HepG2 (cell line): ENCODE results near the gene TNFSF15. TPM values are rescaled to one million over a fixed set of nuclear protein-coding genes. Genes with fewer than 3 reads are reported as not detected.

Experiments
- ATAC-seq: fragments of 200-7000 bp; cut with Tn5 transposase; 3 replicates; pipeline ENCODE4 v1.9.1; 2020; ENCODE audit warnings: mild to moderate bottlenecking, moderate library complexity
- BruUV-seq: library from RNA; stranded (reverse); fragments of 400-500 nt; replicated peaks from 2 replicates; lab custom pipeline; 2021; lab: Mats Ljungman, UMichigan
- CTCF ChIA-PET: fragments of 300-600 bp; formaldehyde crosslinking; extraction: SDS; loops from one replicate; lab custom pipeline; 2021; ENCODE audit warnings: low total read pairs, inconsistent platforms, low intra/inter-chr PET ratio; lab: Yijun Ruan, JAX
- POLR2A ChIA-PET: fragments of 350-600 bp; sonication (Branson Sonifier 250); formaldehyde crosslinking; loops from one replicate; lab custom pipeline; 2020; ENCODE audit warnings: antibody characterized with exemption, inconsistent platforms; lab: Yijun Ruan, JAX
- DNase-seq: peaks from one replicate; pipeline ENCODE4 v3.0.0-alpha.2; 2015; ENCODE audit warnings: low spot score
- FAIRE-seq: peaks from 3 replicates; lab custom pipeline; 2011; peaks lifted over from hg19 to GRCh38; lab: Jason Lieb, UNC
- H2AFZ ChIP-seq: one replicate; pipeline ENCODE4 v1.6.1; 2011; ENCODE audit warnings: low read length, inconsistent platforms
- H3K27ac ChIP-seq: fragments of 300-600 bp; 3 replicates; pipeline ENCODE4 v1.8.0; 2011; ENCODE audit warnings: mixed run types, mild to moderate bottlenecking, mixed read lengths, low read length, inconsistent platforms; ENCODE audit not compliant: insufficient read depth; ENCODE audit errors: extremely low read length
- H3K27me3 ChIP-seq, 2 experiments: fragments of 200-600 bp in 1 of 2; 2 replicates in 1 of 2; 3 replicates in 1 of 2; pipeline versions ENCODE4 v1.6.0 to v1.8.0; 2011; ENCODE audit warnings: low read length in 2 of 2, mild to moderate bottlenecking in 2 of 2, moderate library complexity in 2 of 2, inconsistent platforms in 1 of 2; ENCODE audit not compliant: insufficient read depth in 2 of 2, control insufficient read depth in 1 of 2
- H3K36me3 ChIP-seq, 2 experiments: fragments of 200-600 bp in 1 of 2; replicated peaks in 1 of 2; 2 replicates in 1 of 2; 3 replicates in 1 of 2; pipeline versions ENCODE4 v1.5.1 to v1.8.0; 2011; ENCODE audit warnings: low read length in 2 of 2, inconsistent platforms in 1 of 2; ENCODE audit not compliant: insufficient read depth in 2 of 2, control insufficient read depth in 1 of 2
- H3K4me1 ChIP-seq: 2 replicates; pipeline ENCODE4 v1.5.1; 2012; ENCODE audit warnings: low read length, inconsistent platforms; ENCODE audit not compliant: insufficient read depth
- H3K4me2 ChIP-seq: 2 replicates; pipeline ENCODE4 v1.6.0; 2011; ENCODE audit warnings: low read depth, low read length, inconsistent platforms
- H3K4me3 ChIP-seq, 3 experiments: fragments of 200-600 bp in 1 of 3; sonication (generic), shearing (Covaris generic) in 1 of 3; replicated peaks in 1 of 3; 2 replicates each; pipeline ENCODE4 v1.5.1; 2011 to 2016; ENCODE audit warnings: low read length in 3 of 3, inconsistent platforms in 2 of 3, low read depth in 2 of 3, mild to moderate bottlenecking in 2 of 3, control low read depth in 1 of 3, mixed read lengths in 1 of 3; ENCODE audit not compliant: insufficient read depth in 1 of 3
- H3K79me2 ChIP-seq: one replicate; pipeline ENCODE4 v1.6.1; 2011; ENCODE audit warnings: low read length, inconsistent platforms; ENCODE audit not compliant: insufficient read depth
- H3K9ac ChIP-seq: 2 replicates; pipeline ENCODE4 v1.6.0; 2011; ENCODE audit warnings: mild to moderate bottlenecking, low read depth, low read length, inconsistent platforms; ENCODE audit not compliant: insufficient read depth
- H3K9me3 ChIP-seq: 2 replicates; pipeline ENCODE4 v1.5.1; 2012; ENCODE audit warnings: mild to moderate bottlenecking, low read length
- H4K20me1 ChIP-seq: 2 replicates; pipeline ENCODE4 v1.6.0; 2011; ENCODE audit warnings: inconsistent platforms, mild to moderate bottlenecking, low read length, moderate library complexity; ENCODE audit not compliant: insufficient read depth
- HCFC1 ChIP-seq: fragments of 150-350 bp; IDR thresholded peaks from 2 replicates; pipeline ENCODE4 v1.6.1; 2014; ENCODE audit warnings: low read depth, low read length
- HNRNPUL1 ChIP-seq: fragments of 200-400 bp; formaldehyde crosslinking; IDR thresholded peaks from 2 replicates; pipeline ENCODE4 v1.6.1; 2017; ENCODE audit warnings: low read depth, mild to moderate bottlenecking, low read length, moderate library complexity
- IRX3 ChIP-seq: sonication (generic); formaldehyde crosslinking; IDR thresholded peaks from 2 replicates; pipeline ENCODE4 v1.8.1; 2023; ENCODE audit warnings: mild to moderate bottlenecking, low read depth, missing genetic modification reagents, borderline replicate concordance
- NFE2L2 ChIP-seq: fragments of 150-350 bp; IDR thresholded peaks from 2 replicates; pipeline ENCODE4 v1.6.1; 2014; ENCODE audit warnings: low read length
- NFKBIZ ChIP-seq: IDR thresholded peaks from 2 replicates; pipeline ENCODE4 v1.6.1; 2018; ENCODE audit warnings: missing genetic modification reagents, missing compliant biosample characterization
- PTBP1 ChIP-seq: fragments of 200-400 bp; formaldehyde crosslinking; IDR thresholded peaks from 2 replicates; pipeline ENCODE4 v1.6.1; 2018; ENCODE audit warnings: low read length, low read depth; ENCODE audit not compliant: poor library complexity, severe bottlenecking
- RFX3 ChIP-seq: IDR thresholded peaks from 2 replicates; pipeline ENCODE4 v1.6.1; 2016; ENCODE audit warnings: missing biosample characterization, missing genetic modification reagents
- SMARCE1 ChIP-seq: fragments of 450-650 bp; IDR thresholded peaks from 2 replicates; pipeline ENCODE4 v1.6.1; 2017; ENCODE audit warnings: borderline replicate concordance
- TRAFD1 ChIP-seq: sonication (generic); formaldehyde crosslinking; IDR thresholded peaks from 2 replicates; pipeline ENCODE4 v1.5.1; 2020; ENCODE audit warnings: missing genetic modification reagents, mild to moderate bottlenecking, borderline replicate concordance
- ZBTB20 ChIP-seq: sonication (generic); formaldehyde crosslinking; IDR thresholded peaks from 2 replicates; pipeline ENCODE4 v1.8.1; 2023; ENCODE audit warnings: missing genetic modification reagents, low read depth, mild to moderate bottlenecking, borderline replicate concordance
- ZKSCAN8 ChIP-seq: IDR thresholded peaks from 2 replicates; pipeline ENCODE4 v1.6.1; 2016; ENCODE audit warnings: borderline replicate concordance, missing genetic modification reagents, missing compliant biosample characterization
- ZNF318 ChIP-seq: sonication (generic); formaldehyde crosslinking; IDR thresholded peaks from 2 replicates; pipeline ENCODE4 v1.4.0; 2020; ENCODE audit warnings: mild to moderate bottlenecking, missing genetic modification reagents
- ZNF574 ChIP-seq: sonication (generic); formaldehyde crosslinking; IDR thresholded peaks from 2 replicates; pipeline ENCODE4 v1.4.0; 2020; ENCODE audit warnings: missing genetic modification reagents
- WGBS: methylation state at CpG from one replicate; pipeline ENCODE4 v1.1.6; 2017; ENCODE audit warnings: low lambda C conversion rate; 5-methylcytosine and 5-hydroxymethylcytosine counted together
- in situ Hi-C: cut with HindIII; loops from 2 replicates; pipeline ENCODE4 v1.10.0; 2017; ENCODE audit warnings: low pct_unique_long_range_greater_than_20kb; ENCODE audit not compliant: extremely low pct_ligation_motif_present
- intact Hi-C: fragments of 100-400 bp; cut with micrococcal nuclease; formaldehyde crosslinking; loops from one replicate; pipeline ENCODE4 v1.10.0; 2022; ENCODE audit not compliant: unreplicated experiment
- polyA plus RNA-seq, 8 experiments: library from polyadenylated mRNA; depleted of rRNA in 3 of 8; stranded (reverse) in 7 of 8; unstranded in 1 of 8; fragments of >200 nt; fragmentation: Illumina TruSeq in 4 of 8; extraction: Trizol in 4 of 8; gene quantifications; 2 replicates each; pipeline versions ENCODE4 v1.2.1 to v1.2.3, GENCODE V29; 2011 to 2016; ENCODE audit warnings: low read depth in 4 of 8, missing spikeins in 1 of 8, mixed read lengths in 1 of 8; ENCODE audit not compliant: insufficient read depth in 1 of 8
- total RNA-seq, 5 experiments: library from RNA; depleted of rRNA; stranded (reverse); fragments of >200 nt; fragmentation: Illumina TruSeq; extraction: Trizol; gene quantifications; 2 replicates each; pipeline ENCODE4 v1.2.3, GENCODE V29; 2016; ENCODE audit warnings: low read depth in 1 of 5

Gene TNFSF15
- total and polyA plus RNA-seq, 2 of the 13 experiments (the other 11 are each of a cell fraction or from before 2014, with no cell fraction given) = 0.02 to 0.03 TPM

- intact Hi-C loops = no loop called here
- Histone ChIP-seq H2AFZ (no peak overlapping the region), H3K4me3 (no peak overlapping the region), H3K4me1 (peaks cover 3% of the 10 kb centered on the region; the same call in 1 of the 2 replicates), H3K27me3 (no peaks in the 10 kb centered on the region), H3K9ac (no peak overlapping the region), H3K9me3 (no peaks in the 10 kb centered on the region), H3K79me2 (no peaks in the 10 kb centered on the region), H3K27ac (no peak overlapping the region), H3K36me3 (no peaks in the 10 kb centered on the region), H4K20me1 (no peaks in the 10 kb centered on the region), H3K4me2 (no peak overlapping the region)
- ATAC-seq (no peak), FAIRE-seq (no peak), DNase-seq (no peak)
- in situ Hi-C loops = no loop called here
- WGBS = 75% methylated on average over 3 of the region's 3 CpGs
- CTCF ChIA-PET = no interaction called here
- no TSS peak for BruUV-seq
- POLR2A ChIA-PET = no interaction called here
- no peak for TF ChIP-seq SMARCE1
- no peak for TF ChIP-seq NFE2L2
- TF ChIP-seq HNRNPUL1 = no peak
- TF ChIP-seq RFX3 (CRISPR knock-in tag) = no peak
- TF ChIP-seq ZNF574 (CRISPR knock-in tag) = no peak
- TF ChIP-seq HCFC1 = no peak
- TF ChIP-seq NFKBIZ (CRISPR knock-in tag) = no peak
- TF ChIP-seq PTBP1 = no peak
- TF ChIP-seq ZKSCAN8 = no peak
- no peak for TF ChIP-seq IRX3 (CRISPR knock-in tag)
- no peak for TF ChIP-seq ZNF318 (CRISPR knock-in tag)
- no peak for TF ChIP-seq ZBTB20
- TF ChIP-seq TRAFD1 (CRISPR knock-in tag) = no peak
Observed at GRCh38 chr9:114743446-114743845, 62.4 kb downstream of the TNFSF15 start.
